Neural progenitor cell (in vitro differentiated cells): ENCODE data around the gene KIFC3. TPM values are rescaled to one million over a fixed set of nuclear protein-coding genes. Genes with fewer than 3 reads are reported as not detected.
"Not testable (repeated sequence)": the region's sequence is repeated elsewhere in the genome, so short reads cannot be mapped to it uniquely, and the experiment has no call there.

Source experiments
- DNase-seq: peaks from one replicate; pipeline ENCODE4 v3.0.0-alpha.2; 2016; ENCODE audit warnings: low spot score
- H2AFZ ChIP-seq: fragments of 200-600 bp; sonication (generic); replicated peaks from 2 replicates; pipeline ENCODE4 v1.6.1; 2016; ENCODE audit warnings: antibody characterized with exemption
- H3F3A ChIP-seq: fragments of 200-600 bp; sonication (generic); 2 replicates; pipeline ENCODE4 v1.6.1; 2016; ENCODE audit warnings: antibody characterized with exemption, low read depth
- H3K27ac ChIP-seq: fragments of 200-600 bp; sonication (generic); 2 replicates; pipeline ENCODE4 v1.5.1; 2016; ENCODE audit warnings: mild to moderate bottlenecking
- H3K27me3 ChIP-seq: fragments of 200-600 bp; sonication (generic); 2 replicates; pipeline ENCODE4 v1.6.1; 2016; ENCODE audit warnings: mild to moderate bottlenecking, moderate library complexity
- H3K36me3 ChIP-seq: fragments of 200-600 bp; sonication (generic); 2 replicates; pipeline ENCODE4 v1.5.1; 2016
- H3K4me1 ChIP-seq: fragments of 200-600 bp; sonication (generic); 2 replicates; pipeline ENCODE4 v1.6.1; 2016; ENCODE audit warnings: mixed run types
- H3K4me2 ChIP-seq: fragments of 200-600 bp; sonication (generic); 2 replicates; pipeline ENCODE4 v1.6.1; 2016
- H3K4me3 ChIP-seq: fragments of 200-600 bp; sonication (generic); 2 replicates; pipeline ENCODE4 v1.5.1; 2016
- H3K79me2 ChIP-seq: fragments of 200-600 bp; sonication (generic); 2 replicates; pipeline ENCODE4 v1.6.1; 2016; ENCODE audit warnings: low read depth
- H3K9ac ChIP-seq: fragments of 200-600 bp; sonication (generic); 2 replicates; pipeline ENCODE4 v1.6.1; 2016
- H3K9me3 ChIP-seq: fragments of 200-600 bp; sonication (generic); 2 replicates; pipeline ENCODE4 v1.5.1; 2016; ENCODE audit warnings: low read depth
- H4K20me1 ChIP-seq: fragments of 200-600 bp; sonication (generic); 2 replicates; pipeline ENCODE4 v1.6.1; 2016; ENCODE audit warnings: low read depth
- H3K27ac Mint-ChIP-seq: 3 replicates; pipeline ENCODE4 v1.8.0; 2021; ENCODE audit warnings: mixed read lengths
- H3K27me3 Mint-ChIP-seq: 2 replicates; pipeline ENCODE4 v1.8.0; 2022; ENCODE audit warnings: low read depth, mild to moderate bottlenecking, inconsistent platforms, moderate library complexity, mixed read lengths; ENCODE audit not compliant: insufficient read depth
- H3K36me3 Mint-ChIP-seq: 3 replicates; pipeline ENCODE4 v1.8.0; 2021; ENCODE audit warnings: mixed read lengths
- H3K4me1 Mint-ChIP-seq: 3 replicates; pipeline ENCODE4 v1.8.0; 2021; ENCODE audit warnings: mixed read lengths
- H3K4me3 Mint-ChIP-seq: 3 replicates; pipeline ENCODE4 v1.8.0; 2021; ENCODE audit warnings: mild to moderate bottlenecking, moderate library complexity, mixed read lengths
- H3K9me3 Mint-ChIP-seq: 3 replicates; pipeline ENCODE4 v1.8.0; 2020; ENCODE audit warnings: mixed read lengths
- EZH2 ChIP-seq: fragments of 200-600 bp; sonication (generic); IDR thresholded peaks from 2 replicates; pipeline ENCODE4 v1.6.1; 2017; ENCODE audit warnings: antibody characterized with exemption, mild to moderate bottlenecking, moderate library complexity
- EZH2phosphoT487 ChIP-seq: fragments of 200-600 bp; sonication (generic); IDR thresholded peaks from 2 replicates; pipeline ENCODE4 v1.6.1; 2017; ENCODE audit warnings: antibody characterized with exemption
- total RNA-seq: library from RNA; depleted of rRNA; stranded (reverse); fragments of >200 nt; gene quantifications from 2 replicates; pipeline ENCODE4 v1.2.3, GENCODE V29; 2015; ENCODE audit warnings: low replicate concordance
- TF ChIP-seq, protein P1 (sequence below): fragments of 200-600 bp; sonication (generic); IDR thresholded peaks from 2 replicates; pipeline ENCODE4 v1.5.1; 2017; ENCODE audit warnings: antibody characterized with exemption, mild to moderate bottlenecking

KIFC3 gene
- total RNA-seq, 1 donor from 2014 or later = 0.28 TPM

DNA sequence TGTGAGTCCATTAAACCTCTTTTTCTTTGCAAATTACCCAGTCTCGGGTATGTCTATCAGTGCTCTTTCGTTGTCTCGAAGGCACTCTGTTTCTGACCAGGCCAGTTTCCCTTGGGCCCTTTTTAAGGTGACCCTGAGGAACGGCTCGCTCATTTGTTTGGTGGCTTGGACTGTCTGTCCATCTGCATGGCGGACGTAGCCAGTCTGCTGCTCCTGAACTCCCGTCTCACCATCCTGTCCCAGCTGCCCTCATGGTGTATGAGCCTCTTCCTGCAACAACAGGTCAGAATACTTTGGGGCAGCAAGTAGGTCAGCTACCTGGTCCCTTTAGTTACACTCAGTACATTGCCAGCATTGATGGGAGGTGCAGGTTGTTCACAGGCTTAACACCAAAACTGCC lies 88.7 kb downstream of the KIFC3 start:
- no peaks in the 10 kb centered on the region for H3K9me3 Mint-ChIP-seq
- H3K36me3 Mint-ChIP-seq = no peaks in the 10 kb centered on the region
- no peaks in the 10 kb centered on the region for H3K79me2 ChIP-seq
- no peaks in the 10 kb centered on the region for H3K4me1 ChIP-seq
- H2AFZ ChIP-seq = no peak overlapping the region
- H3F3A ChIP-seq = no peaks in the 10 kb centered on the region
- H3K27ac ChIP-seq = no peak overlapping the region
- no peaks in the 10 kb centered on the region for H3K36me3 ChIP-seq
- DNase-seq = no peak
- H3K4me3 Mint-ChIP-seq = no peak overlapping the region
- H4K20me1 ChIP-seq = no peaks in the 10 kb centered on the region
- no peak overlapping the region for H3K4me2 ChIP-seq
- H3K4me1 Mint-ChIP-seq = no peaks in the 10 kb centered on the region
- peaks cover 5% of the 10 kb centered on the region for H3K27me3 Mint-ChIP-seq
- TF ChIP-seq EZH2 = no peak
- TF ChIP-seq EZH2phosphoT487 = no peak
- TF ChIP-seq, protein P1, sequence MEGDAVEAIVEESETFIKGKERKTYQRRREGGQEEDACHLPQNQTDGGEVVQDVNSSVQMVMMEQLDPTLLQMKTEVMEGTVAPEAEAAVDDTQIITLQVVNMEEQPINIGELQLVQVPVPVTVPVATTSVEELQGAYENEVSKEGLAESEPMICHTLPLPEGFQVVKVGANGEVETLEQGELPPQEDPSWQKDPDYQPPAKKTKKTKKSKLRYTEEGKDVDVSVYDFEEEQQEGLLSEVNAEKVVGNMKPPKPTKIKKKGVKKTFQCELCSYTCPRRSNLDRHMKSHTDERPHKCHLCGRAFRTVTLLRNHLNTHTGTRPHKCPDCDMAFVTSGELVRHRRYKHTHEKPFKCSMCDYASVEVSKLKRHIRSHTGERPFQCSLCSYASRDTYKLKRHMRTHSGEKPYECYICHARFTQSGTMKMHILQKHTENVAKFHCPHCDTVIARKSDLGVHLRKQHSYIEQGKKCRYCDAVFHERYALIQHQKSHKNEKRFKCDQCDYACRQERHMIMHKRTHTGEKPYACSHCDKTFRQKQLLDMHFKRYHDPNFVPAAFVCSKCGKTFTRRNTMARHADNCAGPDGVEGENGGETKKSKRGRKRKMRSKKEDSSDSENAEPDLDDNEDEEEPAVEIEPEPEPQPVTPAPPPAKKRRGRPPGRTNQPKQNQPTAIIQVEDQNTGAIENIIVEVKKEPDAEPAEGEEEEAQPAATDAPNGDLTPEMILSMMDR = no peak
- no peaks in the 10 kb centered on the region for H3K9me3 ChIP-seq
- no peaks in the 10 kb centered on the region for H3K27me3 ChIP-seq
- H3K27ac Mint-ChIP-seq = no peak overlapping the region
- H3K4me3 ChIP-seq = no peak overlapping the region
- H3K9ac ChIP-seq = no peak overlapping the region

DNA sequence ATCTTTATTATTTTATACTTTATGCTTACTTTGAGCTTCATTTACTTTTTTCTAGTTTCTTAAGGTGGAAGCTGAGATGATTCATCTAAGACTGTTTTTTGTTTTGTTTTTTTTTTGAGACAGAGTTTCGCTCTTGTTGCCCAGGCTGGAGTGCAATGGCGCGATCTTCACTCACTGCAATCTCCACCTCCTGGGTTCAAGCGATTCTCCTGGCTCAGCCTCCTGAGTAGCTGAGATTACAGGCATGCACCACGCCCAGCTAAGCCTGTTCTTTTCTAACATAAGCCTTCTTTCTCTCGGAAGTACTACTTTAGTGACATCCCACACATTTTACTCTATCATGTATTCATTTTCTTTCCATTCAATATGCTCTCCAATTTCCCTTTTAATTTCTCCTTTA lies 89.7 kb downstream of the KIFC3 start:
- not testable (repeated sequence) for H3K27me3 Mint-ChIP-seq, H3K9me3 Mint-ChIP-seq, H3F3A ChIP-seq, H3K4me3 ChIP-seq, H3K36me3 ChIP-seq, H3K4me2 ChIP-seq, H3K4me1 Mint-ChIP-seq, H3K27ac ChIP-seq, H3K9me3 ChIP-seq, H2AFZ ChIP-seq, H3K27me3 ChIP-seq, H3K36me3 Mint-ChIP-seq, H3K4me1 ChIP-seq, DNase-seq, H3K9ac ChIP-seq, H4K20me1 ChIP-seq, H3K4me3 Mint-ChIP-seq, H3K79me2 ChIP-seq, H3K27ac Mint-ChIP-seq

DNA sequence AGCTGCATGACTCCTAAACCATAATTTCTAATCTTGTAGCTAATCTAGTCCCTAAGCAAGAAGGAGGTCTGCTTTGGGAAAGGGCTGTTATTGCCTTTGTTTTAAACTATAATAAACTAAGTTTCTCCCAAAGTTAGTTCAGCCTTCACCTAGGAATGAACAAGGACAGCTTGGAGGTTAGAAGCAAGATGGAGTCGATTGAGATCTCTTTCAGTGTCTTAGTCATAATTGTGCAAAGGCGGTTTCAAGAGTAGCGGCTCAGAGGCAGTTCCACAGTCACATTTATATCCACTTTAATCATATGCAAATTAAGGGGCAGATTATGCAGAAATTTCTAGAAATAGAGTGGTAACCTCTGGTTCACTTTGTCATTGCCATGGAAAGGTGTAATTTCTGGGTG lies 90.3 kb downstream of the KIFC3 start:
- Mint-ChIP-seq H3K4me3 (no peak overlapping the region), H3K27me3 (peaks cover 4% of the 10 kb centered on the region), H3K27ac (no peak overlapping the region), H3K9me3 (no peaks in the 10 kb centered on the region), H3K36me3 (no peaks in the 10 kb centered on the region), H3K4me1 (no peaks in the 10 kb centered on the region)
- Histone ChIP-seq H3K4me3 (no peak overlapping the region), H3F3A (no peaks in the 10 kb centered on the region), H3K9ac (no peak overlapping the region), H2AFZ (no peak overlapping the region), H3K4me2 (no peak overlapping the region), H3K4me1 (no peaks in the 10 kb centered on the region), H3K79me2 (no peaks in the 10 kb centered on the region), H3K9me3 (no peaks in the 10 kb centered on the region), H3K27me3 (no peaks in the 10 kb centered on the region), H4K20me1 (no peaks in the 10 kb centered on the region), H3K36me3 (no peaks in the 10 kb centered on the region), H3K27ac (no peak overlapping the region)
- TF ChIP-seq EZH2 (no peak), EZH2phosphoT487 (no peak)
- TF ChIP-seq, protein P1 = no peak
- no peak for DNase-seq

DNA sequence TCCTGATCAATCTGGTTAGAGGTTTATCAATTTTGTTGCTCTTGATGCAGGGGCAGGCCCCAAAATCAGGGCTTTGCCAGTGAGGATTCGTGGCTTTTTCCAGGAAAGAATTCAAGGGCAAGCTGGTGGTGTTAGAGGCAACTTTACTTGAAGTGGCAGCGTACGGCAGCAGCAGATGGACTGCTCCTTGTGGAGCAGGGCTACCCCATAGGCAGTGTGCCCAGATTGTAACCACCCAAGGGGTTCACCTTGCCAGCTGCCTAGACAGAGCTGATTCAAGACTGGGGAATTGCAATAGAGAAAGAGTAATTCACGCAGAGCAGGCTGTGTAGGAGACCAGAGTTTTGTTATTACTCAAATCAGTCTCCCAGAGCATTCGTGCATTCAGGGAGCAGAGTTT lies 90.9 kb downstream of the KIFC3 start:
- H4K20me1 ChIP-seq = no peaks in the 10 kb centered on the region
- Mint-ChIP-seq H3K9me3 (no peaks in the 10 kb centered on the region), H3K27ac (no peak overlapping the region), H3K36me3 (no peaks in the 10 kb centered on the region), H3K27me3 (peaks cover 4% of the 10 kb centered on the region), H3K4me3 (no peak overlapping the region), H3K4me1 (no peaks in the 10 kb centered on the region)
- H3K4me2 ChIP-seq = no peak overlapping the region
- H3K9ac ChIP-seq = no peak overlapping the region
- no peaks in the 10 kb centered on the region for H3K27me3 ChIP-seq
- H3K79me2 ChIP-seq = no peaks in the 10 kb centered on the region
- H3K4me1 ChIP-seq = no peaks in the 10 kb centered on the region
- H3K36me3 ChIP-seq = no peaks in the 10 kb centered on the region
- no peak for DNase-seq
- TF ChIP-seq EZH2phosphoT487 (no peak), EZH2 (no peak)
- TF ChIP-seq, protein P1 = no peak
- no peak overlapping the region for H2AFZ ChIP-seq
- H3K27ac ChIP-seq = no peak overlapping the region
- H3K4me3 ChIP-seq = no peak overlapping the region
- H3K9me3 ChIP-seq = no peaks in the 10 kb centered on the region
- no peaks in the 10 kb centered on the region for H3F3A ChIP-seq
